NB4 (cell line): ENCODE data around the gene PDE4D.

Source experiments
- MAX ChIP-seq: IDR thresholded peaks from 2 replicates; pipeline ENCODE4 v1.6.1; 2011; ENCODE audit warnings: low read depth, low read length
- POLR2A ChIP-seq: IDR thresholded peaks from 2 replicates; pipeline ENCODE4 v1.6.1; 2011; ENCODE audit warnings: mild to moderate bottlenecking; ENCODE audit not compliant: insufficient read length; ENCODE audit errors: extremely low read depth
- TF ChIP-seq, protein P1 (sequence below): IDR thresholded peaks from one replicate; pipeline ENCODE4 v1.5.1; 2012; ENCODE audit warnings: low read depth, low read length

GRCh38 chr5:59473611-59474010, 419.9 kb downstream of the PDE4D start:
- TF ChIP-seq, protein P1, sequence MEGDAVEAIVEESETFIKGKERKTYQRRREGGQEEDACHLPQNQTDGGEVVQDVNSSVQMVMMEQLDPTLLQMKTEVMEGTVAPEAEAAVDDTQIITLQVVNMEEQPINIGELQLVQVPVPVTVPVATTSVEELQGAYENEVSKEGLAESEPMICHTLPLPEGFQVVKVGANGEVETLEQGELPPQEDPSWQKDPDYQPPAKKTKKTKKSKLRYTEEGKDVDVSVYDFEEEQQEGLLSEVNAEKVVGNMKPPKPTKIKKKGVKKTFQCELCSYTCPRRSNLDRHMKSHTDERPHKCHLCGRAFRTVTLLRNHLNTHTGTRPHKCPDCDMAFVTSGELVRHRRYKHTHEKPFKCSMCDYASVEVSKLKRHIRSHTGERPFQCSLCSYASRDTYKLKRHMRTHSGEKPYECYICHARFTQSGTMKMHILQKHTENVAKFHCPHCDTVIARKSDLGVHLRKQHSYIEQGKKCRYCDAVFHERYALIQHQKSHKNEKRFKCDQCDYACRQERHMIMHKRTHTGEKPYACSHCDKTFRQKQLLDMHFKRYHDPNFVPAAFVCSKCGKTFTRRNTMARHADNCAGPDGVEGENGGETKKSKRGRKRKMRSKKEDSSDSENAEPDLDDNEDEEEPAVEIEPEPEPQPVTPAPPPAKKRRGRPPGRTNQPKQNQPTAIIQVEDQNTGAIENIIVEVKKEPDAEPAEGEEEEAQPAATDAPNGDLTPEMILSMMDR: no peak
- TF ChIP-seq POLR2A (no peak), MAX (no peak)
